Erythroblast (primary cell): Measurements from ENCODE around the gene MAGI1.

ENCODE experiments used
- GATA1 ChIP-seq: IDR thresholded peaks from 2 replicates; pipeline ENCODE4 v1.6.1; 2011; ENCODE audit warnings: low read depth, mild to moderate bottlenecking, control low read depth, low read length, moderate library complexity
- POLR2A ChIP-seq: IDR thresholded peaks from 2 replicates; pipeline ENCODE4 v1.6.1; 2011; ENCODE audit warnings: mild to moderate bottlenecking, low read length

DNA sequence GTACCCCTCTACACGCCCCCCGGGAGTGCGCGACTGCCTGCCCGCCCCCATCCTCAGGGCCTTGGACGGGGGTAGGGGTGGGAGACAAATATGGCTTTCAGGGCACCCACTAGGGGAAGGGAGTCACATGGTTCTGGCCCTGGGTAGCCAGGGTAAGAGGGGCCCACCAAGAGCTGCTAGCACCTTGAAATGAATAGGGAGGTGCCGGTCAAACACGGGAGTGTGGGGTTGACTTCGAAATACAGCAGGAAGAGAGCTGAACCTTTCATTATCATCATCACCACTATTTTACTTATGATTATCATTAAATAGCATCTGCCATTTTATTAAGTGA is 489.1 kb downstream of the MAGI1 start:
- TF ChIP-seq POLR2A (no peak), GATA1 (no peak)
